Activated T-cell treated with anti-CD3 and anti-CD28 coated beads, Interleukin-2, amount 50 U/mL, for 24 hours (primary cell): ENCODE results near the gene NFAM1.

ENCODE experiments used
- DNase-seq: peaks from one replicate; pipeline ENCODE4 v3.0.0-alpha.2; 2020
- H3K27ac Mint-ChIP-seq: 2 replicates; pipeline ENCODE4 v1.8.0; 2020; ENCODE audit warnings: mild to moderate bottlenecking, mixed read lengths
- H3K27me3 Mint-ChIP-seq: 2 replicates; pipeline ENCODE4 v1.8.0; 2020; ENCODE audit warnings: mixed read lengths
- H3K36me3 Mint-ChIP-seq: 2 replicates; pipeline ENCODE4 v1.8.0; 2020; ENCODE audit warnings: low read depth, mixed read lengths
- H3K4me1 Mint-ChIP-seq: 2 replicates; pipeline ENCODE4 v1.8.0; 2020; ENCODE audit warnings: low read depth, mixed read lengths
- H3K4me3 Mint-ChIP-seq: 2 replicates; pipeline ENCODE4 v1.8.0; 2020; ENCODE audit warnings: mild to moderate bottlenecking, moderate library complexity, mixed read lengths
- H3K9me3 Mint-ChIP-seq: 2 replicates; pipeline ENCODE4 v1.8.0; 2020; ENCODE audit warnings: mixed read lengths

Gene NFAM1

DNA sequence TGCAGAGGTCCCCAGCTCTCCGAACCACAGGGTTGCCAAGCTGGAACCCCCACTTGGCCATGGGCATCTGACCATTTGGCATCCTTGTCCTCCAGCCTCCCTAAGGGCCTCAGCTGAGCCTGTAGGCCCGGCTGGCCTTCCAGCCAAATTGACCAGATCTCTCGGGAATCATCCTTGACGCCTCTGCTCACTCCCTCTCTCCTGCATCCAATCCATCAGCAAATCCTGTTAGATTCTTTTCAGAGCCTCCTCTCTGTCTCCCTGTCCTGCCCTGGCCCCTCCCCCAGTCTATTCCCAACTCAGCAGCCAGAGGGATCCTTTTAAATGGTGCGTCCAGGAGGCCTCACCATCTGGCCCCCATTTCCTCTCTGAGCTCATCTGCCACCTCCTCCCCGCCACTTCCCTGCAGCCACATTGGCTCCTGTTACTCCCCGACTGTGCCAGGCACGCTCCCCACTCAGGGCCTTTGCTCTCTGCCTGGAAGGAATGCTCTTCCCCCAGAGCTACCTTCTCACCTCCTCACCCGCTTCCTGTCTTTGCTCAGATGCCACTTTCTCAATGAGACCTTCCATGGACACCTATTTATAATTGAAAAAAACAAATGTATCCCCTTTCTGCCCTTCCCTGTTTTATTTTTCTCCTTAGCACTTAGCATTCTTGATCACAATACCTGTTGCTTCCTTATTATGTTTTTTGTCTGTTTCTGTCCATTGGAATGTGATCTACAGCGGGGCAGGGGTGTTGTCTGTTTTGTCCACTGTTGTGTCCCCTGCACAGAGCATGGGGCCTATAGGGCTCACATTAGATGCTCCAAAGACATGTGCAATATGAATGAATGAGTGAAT lies 78.1 kb downstream of the NFAM1 start:
- no peaks in the 10 kb centered on the region for H3K27me3 Mint-ChIP-seq
- H3K4me1 Mint-ChIP-seq, result no peaks in the 10 kb centered on the region

DNA sequence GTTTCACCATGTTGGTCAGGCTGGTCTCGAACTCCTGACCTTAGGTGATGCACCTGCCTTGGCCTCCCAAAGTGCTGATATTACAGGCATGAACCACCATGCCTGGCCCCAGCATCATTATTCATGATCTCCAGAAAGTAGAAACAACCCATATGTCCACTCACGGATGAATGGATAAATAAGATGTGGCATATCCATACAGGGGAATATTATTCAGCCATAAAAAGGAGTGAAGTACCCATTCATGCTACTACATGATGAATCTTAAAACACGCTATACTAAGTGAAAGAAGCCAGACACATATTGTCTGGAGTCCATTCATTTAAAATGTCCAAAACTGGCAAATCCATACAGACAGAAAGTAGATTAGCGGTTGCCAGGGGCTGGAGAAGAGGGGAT lies 81.8 kb downstream of the NFAM1 start:
- Mint-ChIP-seq H3K4me3 (no peak overlapping the region), H3K27me3 (no peaks in the 10 kb centered on the region), H3K36me3 (no peaks in the 10 kb centered on the region), H3K4me1 (no peaks in the 10 kb centered on the region), H3K27ac (no peak overlapping the region), H3K9me3 (no peaks in the 10 kb centered on the region)
- DNase-seq, result no peak

More for the DNA sequence above, 78.1 kb downstream of the NFAM1 start:
- no peak overlapping the region for H3K4me3 Mint-ChIP-seq
- H3K36me3 Mint-ChIP-seq, result no peaks in the 10 kb centered on the region
- no peak for DNase-seq
- no peak overlapping the region for H3K27ac Mint-ChIP-seq
- H3K9me3 Mint-ChIP-seq, result no peaks in the 10 kb centered on the region

DNA sequence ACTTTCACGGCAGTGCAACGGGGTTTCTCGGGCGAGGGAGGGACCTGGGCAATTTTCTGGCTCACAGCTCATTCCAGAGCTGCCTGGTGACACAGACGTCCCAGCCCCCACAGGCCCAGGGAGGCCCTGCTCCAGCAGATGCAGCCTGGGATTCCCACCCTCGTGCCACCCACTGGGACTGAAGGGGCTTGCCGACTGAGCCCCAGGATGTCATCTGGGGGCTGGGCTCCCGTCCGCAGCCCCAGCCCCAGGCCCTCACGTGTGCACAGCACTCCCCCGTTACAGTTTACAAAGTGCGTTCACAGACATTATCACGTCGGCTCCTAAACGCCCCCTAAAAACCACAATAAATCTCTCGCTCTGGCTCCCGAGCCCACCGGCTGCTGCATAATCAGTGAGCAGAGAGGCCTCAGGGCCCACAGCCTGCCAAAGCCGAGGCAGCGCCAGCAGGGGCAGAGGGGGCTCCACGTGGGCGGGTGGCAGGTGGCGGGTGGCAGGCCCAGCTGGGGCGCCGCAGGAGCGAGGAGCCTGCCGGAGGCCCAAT lies 84.8 kb downstream of the NFAM1 start:
- Mint-ChIP-seq H3K27me3 (no peaks in the 10 kb centered on the region), H3K36me3 (no peaks in the 10 kb centered on the region), H3K4me1 (peaks cover 6% of the 10 kb centered on the region), H3K27ac (no peak overlapping the region), H3K9me3 (no peaks in the 10 kb centered on the region), H3K4me3 (no peak overlapping the region)
- DNase-seq, result no peak

DNA sequence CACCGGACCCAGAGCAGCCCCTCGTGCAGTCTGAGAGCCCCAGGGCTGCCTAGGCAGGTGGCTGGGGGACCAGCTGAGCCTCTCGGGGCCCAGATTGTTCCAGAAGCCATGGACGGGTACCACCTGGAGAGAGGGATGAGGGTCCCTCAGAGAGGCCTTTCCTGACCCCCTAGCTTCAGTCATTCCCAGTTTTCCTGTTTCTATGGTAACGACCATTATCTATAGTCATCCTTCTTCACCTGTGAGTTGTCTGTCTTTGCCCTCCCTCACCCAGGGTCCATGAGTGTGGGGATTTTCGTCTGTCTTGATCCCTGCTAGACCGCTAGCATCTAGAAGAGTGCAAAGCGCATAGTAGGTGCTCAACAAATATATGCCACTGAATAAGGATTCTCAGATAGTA lies 85.5 kb downstream of the NFAM1 start:
- Mint-ChIP-seq H3K4me3 (no peak overlapping the region), H3K36me3 (no peaks in the 10 kb centered on the region)

DNA sequence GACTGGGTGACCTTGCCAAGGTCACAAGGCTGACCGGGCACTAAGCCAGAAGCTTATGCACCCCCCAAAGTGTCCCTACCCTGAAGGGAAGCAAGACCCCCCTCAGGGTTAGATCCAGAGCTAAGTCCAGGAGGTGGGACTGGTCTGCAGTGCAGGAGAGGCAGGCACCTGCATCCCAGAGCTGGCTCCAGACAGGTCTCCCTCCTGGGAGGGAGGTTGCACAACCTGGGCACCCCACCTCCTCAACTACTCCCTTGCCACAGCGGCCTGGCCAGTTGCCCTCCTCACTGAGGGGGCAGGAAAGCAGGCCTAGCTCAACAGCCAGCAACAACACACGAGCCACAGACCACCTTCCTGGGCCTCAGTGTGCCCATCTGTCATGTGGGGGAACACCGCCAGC lies 86.7 kb downstream of the NFAM1 start:
- Mint-ChIP-seq H3K36me3 (no peaks in the 10 kb centered on the region), H3K27ac (no peak overlapping the region), H3K9me3 (no peaks in the 10 kb centered on the region), H3K27me3 (no peaks in the 10 kb centered on the region), H3K4me1 (peaks cover 10% of the 10 kb centered on the region), H3K4me3 (peak overlapping the region; percentile 52)
- DNase-seq, result no peak

More for the DNA sequence above, 85.5 kb downstream of the NFAM1 start:
- Mint-ChIP-seq H3K27me3 (no peaks in the 10 kb centered on the region), H3K27ac (no peak overlapping the region), H3K9me3 (no peaks in the 10 kb centered on the region), H3K4me1 (peaks cover 10% of the 10 kb centered on the region)
- DNase-seq, result no peak

DNA sequence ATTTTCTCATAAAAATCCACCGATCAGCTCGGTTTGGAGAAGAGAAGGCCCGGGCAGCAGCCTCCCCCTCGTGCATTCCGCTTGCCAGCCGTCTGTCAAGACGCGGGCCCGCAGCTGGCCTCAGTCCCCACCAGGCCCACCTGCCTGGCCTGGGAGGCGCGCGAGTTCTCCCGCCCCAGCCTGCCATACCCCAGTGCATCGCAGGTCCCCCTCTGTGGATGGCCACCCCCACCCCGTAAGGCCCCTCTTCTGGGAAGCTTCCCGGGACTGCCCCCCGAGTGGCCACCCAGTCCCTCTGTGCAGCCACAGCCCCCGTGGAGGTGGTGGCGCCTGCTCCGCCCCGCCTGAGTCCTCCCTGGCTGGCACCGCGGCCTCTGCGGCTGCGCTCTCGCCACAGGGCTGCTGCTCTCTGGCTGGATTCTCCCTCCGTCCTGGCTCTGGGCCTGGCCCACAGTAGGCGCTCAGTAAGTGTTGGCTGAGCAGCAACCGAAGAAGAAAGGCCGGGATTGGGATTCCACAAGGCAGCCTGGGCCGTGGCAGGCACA lies 87.8 kb downstream of the NFAM1 start:
- peak overlapping the region; percentile 52 for H3K4me3 Mint-ChIP-seq
- no peaks in the 10 kb centered on the region for H3K36me3 Mint-ChIP-seq
- no peaks in the 10 kb centered on the region for H3K9me3 Mint-ChIP-seq
- no peak overlapping the region for H3K27ac Mint-ChIP-seq
- DNase-seq, result no peak
- H3K27me3 Mint-ChIP-seq, result no peaks in the 10 kb centered on the region
- peaks cover 10% of the 10 kb centered on the region for H3K4me1 Mint-ChIP-seq

DNA sequence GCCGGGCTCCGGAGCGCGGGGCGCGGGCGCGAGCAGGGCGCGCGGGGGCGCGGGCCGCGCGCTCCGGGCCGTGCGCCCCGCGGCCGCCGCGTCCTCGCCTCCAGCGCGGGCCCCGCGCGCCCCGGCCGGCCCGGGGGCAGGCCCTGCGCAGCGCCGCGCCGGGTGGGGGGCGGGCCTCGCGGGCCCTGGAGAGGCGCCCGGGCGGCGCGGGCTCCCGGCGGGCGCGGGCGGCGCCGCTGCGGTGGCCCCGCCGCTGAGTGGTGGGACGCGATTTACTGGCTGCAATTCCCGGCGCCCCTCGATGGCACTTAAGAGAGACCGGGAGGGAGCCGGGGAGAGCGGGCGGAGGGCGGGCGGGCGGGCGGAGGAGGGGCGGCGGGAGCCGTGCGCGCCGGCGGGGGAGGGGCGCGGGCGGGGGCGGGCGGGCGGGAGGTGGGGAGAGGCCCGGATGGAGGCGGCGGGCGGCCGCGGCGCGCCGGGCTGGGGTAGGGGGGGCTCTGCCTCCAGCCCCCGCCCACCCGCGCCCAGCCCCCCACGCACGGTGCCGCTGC lies 88.6 kb downstream of the NFAM1 start:
- H3K36me3 Mint-ChIP-seq, result no peaks in the 10 kb centered on the region
- no peak overlapping the region for H3K27ac Mint-ChIP-seq
- peak; percentile 49 for DNase-seq
- H3K4me1 Mint-ChIP-seq, result peaks cover 10% of the 10 kb centered on the region
- H3K27me3 Mint-ChIP-seq, result no peaks in the 10 kb centered on the region
- H3K4me3 Mint-ChIP-seq, result no peak overlapping the region
- no peaks in the 10 kb centered on the region for H3K9me3 Mint-ChIP-seq

DNA sequence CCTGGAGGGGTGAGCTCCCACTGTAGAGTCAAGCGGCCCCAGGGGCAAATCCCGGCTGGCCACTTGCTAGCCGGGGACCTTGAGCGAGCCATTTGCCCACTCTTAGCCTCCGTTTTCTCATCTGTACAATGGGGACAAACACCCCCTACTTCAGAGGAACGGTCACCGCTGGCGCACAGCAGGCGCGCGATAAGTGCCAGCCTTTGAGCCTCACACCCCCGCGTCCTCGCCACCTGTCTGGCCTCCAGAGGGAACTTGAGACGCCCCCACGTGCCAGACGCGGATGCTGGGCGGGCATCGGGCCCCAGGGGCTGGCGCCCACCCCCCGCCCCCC lies 89.1 kb downstream of the NFAM1 start:
- no peaks in the 10 kb centered on the region for H3K27me3 Mint-ChIP-seq
- peaks cover 10% of the 10 kb centered on the region for H3K4me1 Mint-ChIP-seq
- peak overlapping the region; percentile 66 for H3K4me3 Mint-ChIP-seq
- no peaks in the 10 kb centered on the region for H3K9me3 Mint-ChIP-seq
- no peaks in the 10 kb centered on the region for H3K36me3 Mint-ChIP-seq
- peak; percentile 62 for DNase-seq
- H3K27ac Mint-ChIP-seq, result no peak overlapping the region

DNA sequence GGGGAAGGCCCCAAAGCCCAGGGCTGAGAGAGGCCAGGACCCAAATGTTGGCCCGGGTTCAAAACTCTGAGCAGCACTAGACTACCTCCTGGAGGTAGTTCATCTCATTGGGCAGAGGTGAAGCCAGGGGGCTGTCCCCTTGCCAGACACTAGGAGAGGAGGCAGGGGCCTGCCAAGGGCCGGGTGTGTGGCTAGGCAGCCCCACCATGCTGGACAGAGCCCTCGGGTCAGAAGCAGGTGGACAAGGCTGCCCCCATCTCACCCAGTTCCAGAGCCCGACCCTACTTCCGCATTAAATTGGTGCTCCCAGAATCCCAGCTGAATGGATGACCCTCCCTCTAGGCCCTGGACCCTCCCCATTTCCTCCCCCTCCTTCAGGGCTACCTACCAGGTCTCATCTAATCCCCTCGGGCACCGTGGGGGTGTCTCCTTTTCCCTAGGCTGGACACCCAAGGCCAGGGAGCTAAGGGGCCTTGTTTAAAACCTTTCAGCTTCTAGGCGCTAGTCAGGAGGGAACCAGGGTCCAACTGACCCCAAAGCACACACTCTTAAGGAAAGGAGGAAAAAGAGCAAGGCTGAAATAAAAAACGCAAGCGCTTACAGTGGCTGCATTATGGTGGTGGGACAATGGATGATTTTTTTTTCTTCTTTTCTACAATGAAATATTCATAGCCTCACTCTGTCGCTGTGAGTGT lies 89.6 kb downstream of the NFAM1 start:
- Mint-ChIP-seq H3K36me3 (no peaks in the 10 kb centered on the region), H3K27me3 (no peaks in the 10 kb centered on the region), H3K27ac (peak overlapping the region; percentile 63), H3K9me3 (no peaks in the 10 kb centered on the region), H3K4me3 (peak overlapping the region; percentile 66), H3K4me1 (peaks cover 10% of the 10 kb centered on the region)
- no peak for DNase-seq

DNA sequence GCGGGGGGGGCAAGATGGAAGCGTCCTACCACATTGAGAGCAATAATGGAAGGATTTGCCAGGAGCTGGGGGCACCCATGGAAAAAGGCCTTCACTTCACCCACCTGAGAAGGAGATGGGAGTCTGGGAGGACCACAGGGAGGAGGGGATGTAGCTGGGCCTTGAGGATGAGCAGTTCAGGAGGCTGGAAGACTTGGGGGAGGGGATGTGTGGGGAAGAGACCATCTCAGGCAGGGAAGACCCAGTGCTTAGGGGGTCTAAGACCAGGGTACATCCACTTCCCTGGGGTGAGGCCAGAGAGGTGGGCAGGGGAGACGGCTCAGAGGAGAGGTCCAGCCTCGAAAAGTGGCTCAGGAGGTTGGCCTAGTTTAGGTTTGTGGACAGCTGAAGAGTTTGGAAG lies 90.4 kb downstream of the NFAM1 start:
- DNase-seq, result no peak
- peaks cover 10% of the 10 kb centered on the region for H3K4me1 Mint-ChIP-seq
- no peaks in the 10 kb centered on the region for H3K9me3 Mint-ChIP-seq
- H3K27ac Mint-ChIP-seq, result no peak overlapping the region
- H3K4me3 Mint-ChIP-seq, result peak overlapping the region; percentile 23
- H3K27me3 Mint-ChIP-seq, result no peaks in the 10 kb centered on the region
- no peaks in the 10 kb centered on the region for H3K36me3 Mint-ChIP-seq

DNA sequence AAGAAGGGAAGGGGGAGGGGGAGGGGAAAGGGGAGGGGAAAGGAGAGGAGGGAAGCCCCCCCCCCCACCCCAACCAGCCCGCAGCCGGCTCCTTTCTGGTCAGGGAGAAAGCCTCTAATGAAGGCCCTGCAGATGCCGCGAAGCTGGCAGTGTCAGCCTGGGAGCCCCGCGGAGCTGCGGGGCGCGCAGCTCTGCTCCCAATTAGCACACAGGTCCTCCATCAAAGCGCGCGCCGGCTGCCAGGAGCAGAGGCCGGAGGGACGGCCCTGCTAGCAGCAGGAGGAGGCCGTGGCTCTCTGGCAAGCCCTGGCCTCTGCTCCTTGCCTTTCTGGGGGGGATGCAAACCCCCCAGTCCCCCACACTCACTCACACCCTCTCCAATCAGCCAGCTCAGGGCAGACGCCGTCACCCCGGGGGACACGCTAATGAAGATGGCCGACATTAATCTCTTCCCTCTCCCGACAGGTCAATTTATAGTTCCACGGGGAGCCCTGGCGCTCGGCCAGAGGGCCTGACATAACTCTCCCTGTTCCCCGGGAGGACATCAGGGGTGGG lies 91.3 kb downstream of the NFAM1 start:
- Mint-ChIP-seq H3K36me3 (no peaks in the 10 kb centered on the region), H3K27ac (no peak overlapping the region), H3K27me3 (no peaks in the 10 kb centered on the region), H3K4me1 (peaks cover 10% of the 10 kb centered on the region), H3K4me3 (no peak overlapping the region), H3K9me3 (no peaks in the 10 kb centered on the region)
- no peak for DNase-seq

DNA sequence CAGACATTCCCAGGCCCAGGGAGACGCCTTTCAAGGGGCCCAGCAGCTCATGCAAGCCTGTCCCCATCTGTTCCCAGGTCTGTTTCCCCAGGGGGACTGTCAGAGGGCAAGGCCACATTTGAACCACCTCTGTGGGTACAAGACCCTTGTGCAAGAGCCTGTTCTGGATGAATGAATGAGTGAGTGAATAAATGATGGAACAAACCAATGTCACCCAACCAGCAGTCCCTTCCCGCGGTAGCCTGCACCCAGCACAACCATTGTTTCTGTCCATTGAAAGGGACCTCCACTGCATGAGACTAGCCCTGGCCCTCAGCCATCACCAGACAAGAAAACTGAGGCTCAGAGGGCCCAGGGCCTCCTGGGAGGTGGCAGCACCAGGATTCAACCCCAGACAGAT lies 92.1 kb downstream of the NFAM1 start:
- H3K27me3 Mint-ChIP-seq, result no peaks in the 10 kb centered on the region
- H3K36me3 Mint-ChIP-seq, result no peaks in the 10 kb centered on the region
- DNase-seq, result no peak
- peaks cover 14% of the 10 kb centered on the region for H3K4me1 Mint-ChIP-seq
- H3K4me3 Mint-ChIP-seq, result no peak overlapping the region
- H3K9me3 Mint-ChIP-seq, result no peaks in the 10 kb centered on the region
- no peak overlapping the region for H3K27ac Mint-ChIP-seq

DNA sequence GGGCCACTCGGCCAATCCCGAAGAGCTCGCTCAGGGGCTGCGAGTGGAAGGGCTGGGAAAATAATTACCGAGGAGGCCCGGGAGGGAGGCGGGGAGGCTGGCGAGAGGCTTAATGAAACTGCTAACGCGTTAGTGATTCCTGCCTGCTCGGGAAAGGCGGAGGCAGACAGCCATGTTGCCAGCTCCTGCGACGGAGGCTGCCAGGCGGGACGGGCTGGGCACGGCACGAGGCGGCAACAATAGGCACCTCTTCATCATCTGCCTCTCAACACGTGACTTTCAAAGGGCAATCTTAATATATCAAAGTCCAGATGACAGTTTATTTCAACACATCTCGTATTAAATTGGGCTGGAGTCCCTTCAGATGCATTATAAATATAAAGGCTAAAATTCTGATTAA lies 93.7 kb downstream of the NFAM1 start:
- no peaks in the 10 kb centered on the region for H3K9me3 Mint-ChIP-seq
- H3K4me3 Mint-ChIP-seq, result no peak overlapping the region
- H3K36me3 Mint-ChIP-seq, result no peaks in the 10 kb centered on the region
- no peak overlapping the region for H3K27ac Mint-ChIP-seq
- H3K27me3 Mint-ChIP-seq, result no peaks in the 10 kb centered on the region
- no peak for DNase-seq
- H3K4me1 Mint-ChIP-seq, result peaks cover 20% of the 10 kb centered on the region

DNA sequence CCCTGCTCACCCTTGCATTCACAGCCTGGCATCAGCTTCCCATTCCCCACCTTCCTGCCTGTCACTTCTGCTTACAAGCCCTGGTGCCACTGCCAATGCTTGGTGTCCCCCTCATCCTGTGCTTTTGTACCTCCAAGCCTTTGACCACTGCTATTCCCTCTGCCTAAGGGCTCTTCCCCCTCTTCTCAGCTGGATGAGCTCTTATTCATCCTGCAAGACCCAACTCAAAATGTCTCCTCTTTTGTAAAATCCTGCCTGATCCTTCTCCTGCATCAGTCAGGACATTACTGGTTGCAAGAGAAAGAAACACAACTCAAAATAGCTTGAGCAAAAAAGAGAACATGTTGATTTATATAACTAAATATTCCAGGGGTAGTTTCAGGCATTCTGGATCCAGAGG lies 94.8 kb downstream of the NFAM1 start:
- H3K9me3 Mint-ChIP-seq, result no peaks in the 10 kb centered on the region
- H3K4me1 Mint-ChIP-seq, result peaks cover 15% of the 10 kb centered on the region
- no peak overlapping the region for H3K4me3 Mint-ChIP-seq
- DNase-seq, result no peak
- H3K36me3 Mint-ChIP-seq, result no peaks in the 10 kb centered on the region
- H3K27me3 Mint-ChIP-seq, result no peaks in the 10 kb centered on the region
- no peak overlapping the region for H3K27ac Mint-ChIP-seq
